Embryonic facial prominence (tissue), 1 donor: Measurements from ENCODE around the gene SHPK.

Experiments used
- DNase-seq: peaks from one replicate; pipeline ENCODE4 v3.0.0-alpha.2; 2016; ENCODE audit errors: extremely low spot score

SHPK gene

GRCh38 chr17:3626831-3627768 lies 8.9 kb downstream of the SHPK start:
- DNase-seq: no peak

DNA sequence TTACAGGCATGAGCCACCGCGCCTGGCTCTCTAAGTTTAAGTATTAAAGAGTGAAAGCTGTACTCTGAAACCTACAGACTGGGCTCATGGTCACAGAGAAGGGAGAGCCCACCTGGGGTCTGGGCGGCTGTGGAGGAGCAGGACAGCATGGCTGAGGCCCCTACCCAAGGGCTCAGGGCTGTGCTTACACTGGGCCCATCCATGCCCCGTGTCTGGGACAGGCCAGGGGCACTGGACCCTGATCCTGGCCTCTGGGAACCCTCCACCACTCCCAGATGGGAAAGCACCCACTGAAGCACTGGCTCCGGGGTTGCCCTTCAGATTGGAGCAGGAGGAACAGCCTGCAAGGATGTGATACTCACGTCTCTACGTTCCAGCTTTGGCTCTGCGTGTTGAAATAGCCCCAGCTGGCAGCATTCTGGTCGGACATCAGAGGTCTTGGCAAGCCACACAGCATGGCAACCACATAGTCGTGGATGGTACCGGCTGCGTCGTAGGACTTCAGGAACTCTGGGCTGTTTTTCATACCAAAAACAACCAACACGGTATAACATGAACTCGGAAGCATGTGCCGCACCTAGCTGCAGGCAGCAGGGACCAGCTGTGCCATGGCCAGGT lies 13.0 kb downstream of the SHPK start:
- no peak for DNase-seq

GRCh38 chr17:3621146-3621720 lies 14.8 kb downstream of the SHPK start:
- no peak for DNase-seq

- DNase-seq: no peak
Observed at GRCh38 chr17:3615160-3615870, 20.7 kb downstream of the SHPK start.

DNA sequence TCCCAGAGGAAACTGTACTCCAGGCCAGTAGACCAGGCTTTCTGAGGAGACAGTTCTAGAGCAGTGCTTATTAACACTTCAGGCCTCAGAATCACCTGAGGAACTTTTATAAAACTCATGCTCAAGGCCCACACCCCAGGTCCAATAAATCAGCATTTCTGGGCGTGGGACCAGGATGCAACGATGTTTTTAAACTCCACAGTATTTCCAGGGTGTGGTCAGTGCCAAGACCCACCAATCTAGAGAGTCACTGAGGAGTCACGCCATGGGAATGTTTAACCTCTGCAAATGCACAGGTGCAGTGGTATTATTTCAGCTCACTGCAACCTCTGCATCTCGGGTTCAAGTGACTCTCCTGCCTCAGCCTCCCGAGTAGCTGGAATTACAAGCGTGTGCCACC lies 22.9 kb downstream of the SHPK start:
- no peak for DNase-seq

DNA sequence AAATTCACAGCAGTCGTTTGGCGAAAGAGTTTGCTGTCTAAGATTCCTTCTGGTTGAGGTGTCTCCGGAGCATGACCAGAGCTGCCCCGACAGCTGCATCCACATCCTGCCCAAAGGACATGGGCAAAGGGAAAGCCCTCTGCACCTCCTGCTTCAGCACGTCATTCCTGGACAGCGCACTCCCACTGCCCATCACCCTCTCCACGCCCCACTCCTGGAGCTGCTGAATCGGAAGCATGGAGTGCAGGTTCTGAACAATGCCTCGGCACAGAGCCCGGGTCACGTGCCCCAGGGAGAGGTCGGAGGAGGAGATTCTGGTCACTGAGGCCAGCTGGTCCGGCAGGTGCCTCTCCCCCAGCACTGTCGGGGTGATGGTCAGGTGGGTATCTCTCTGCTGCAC lies 25.5 kb downstream of the SHPK start:
- DNase-seq: no peak

DNA sequence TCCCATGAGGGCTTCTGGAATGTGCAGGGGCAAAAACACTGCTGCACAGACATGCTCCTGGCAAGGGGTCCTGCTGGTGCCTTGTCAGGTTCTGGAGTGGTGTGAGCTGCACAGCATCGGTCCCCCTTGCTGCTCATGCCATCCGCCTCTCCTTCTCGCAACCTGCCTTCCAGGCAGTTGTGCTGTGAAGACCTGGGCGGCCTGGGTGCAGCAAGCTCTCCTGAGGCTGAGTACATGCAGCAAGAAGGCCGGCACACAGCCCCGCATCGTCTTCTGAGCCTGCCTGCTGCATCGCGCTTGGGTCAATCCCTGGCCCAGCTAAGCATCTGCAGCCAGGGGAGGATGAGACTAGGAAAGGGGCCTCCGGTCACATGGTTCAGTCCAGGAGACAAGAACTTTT lies 26.4 kb downstream of the SHPK start:
- DNase-seq: no peak

DNA sequence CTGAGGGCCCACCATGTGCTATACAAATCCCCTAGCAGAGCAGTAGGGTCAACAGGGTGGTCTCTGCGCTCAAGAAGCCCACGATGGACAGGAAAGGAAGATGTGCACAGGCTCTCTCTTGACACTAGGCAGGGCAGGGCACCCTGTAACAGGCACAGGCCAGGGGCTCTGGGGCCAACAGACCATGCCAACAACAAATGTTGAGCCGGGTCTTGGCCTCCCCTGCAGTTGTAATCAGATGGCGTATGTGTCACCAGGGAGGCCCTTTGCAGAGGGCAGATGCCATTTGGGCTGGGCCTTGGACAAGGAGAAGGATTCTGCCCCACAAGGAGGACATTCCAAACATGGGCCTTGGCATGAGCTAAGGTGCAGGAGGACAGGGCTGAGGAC lies 32.2 kb downstream of the SHPK start:
- no peak for DNase-seq

DNA sequence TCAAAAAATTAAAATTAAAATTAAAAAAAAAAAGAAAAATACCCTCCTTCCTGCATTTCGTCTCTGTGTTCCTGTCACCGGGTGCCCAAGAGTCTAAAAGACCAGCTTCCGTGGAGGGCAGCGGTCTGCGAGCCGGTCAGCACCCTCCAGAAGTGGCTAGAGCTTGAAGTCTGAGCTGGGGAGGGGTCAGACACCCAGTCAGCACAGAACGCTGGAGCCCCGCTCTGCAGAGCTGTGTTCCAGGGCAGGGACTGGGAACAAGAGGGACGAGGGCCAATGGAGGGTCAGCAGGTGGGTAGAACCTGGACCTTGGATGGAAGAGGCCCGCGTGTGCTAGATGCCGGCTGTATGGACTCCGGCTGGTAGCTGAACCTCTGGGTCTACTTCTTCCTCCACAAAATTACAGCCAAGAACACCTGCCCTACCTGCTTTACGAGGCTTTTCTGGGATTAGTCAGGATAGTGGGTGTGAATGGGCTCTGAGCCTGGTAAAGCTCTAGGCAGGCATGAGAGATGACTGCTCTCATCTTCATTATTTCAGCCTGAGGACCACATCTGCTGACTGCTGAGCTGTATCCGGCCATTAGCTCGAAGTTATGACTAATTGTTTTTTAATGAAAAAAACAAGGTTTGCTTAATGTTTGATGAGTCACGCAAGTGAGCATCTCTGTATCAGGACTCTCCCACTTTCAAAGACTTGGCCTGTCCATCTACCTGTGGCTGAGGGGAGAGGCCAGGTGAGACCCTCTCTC lies 32.8 kb downstream of the SHPK start:
- no peak for DNase-seq

DNA sequence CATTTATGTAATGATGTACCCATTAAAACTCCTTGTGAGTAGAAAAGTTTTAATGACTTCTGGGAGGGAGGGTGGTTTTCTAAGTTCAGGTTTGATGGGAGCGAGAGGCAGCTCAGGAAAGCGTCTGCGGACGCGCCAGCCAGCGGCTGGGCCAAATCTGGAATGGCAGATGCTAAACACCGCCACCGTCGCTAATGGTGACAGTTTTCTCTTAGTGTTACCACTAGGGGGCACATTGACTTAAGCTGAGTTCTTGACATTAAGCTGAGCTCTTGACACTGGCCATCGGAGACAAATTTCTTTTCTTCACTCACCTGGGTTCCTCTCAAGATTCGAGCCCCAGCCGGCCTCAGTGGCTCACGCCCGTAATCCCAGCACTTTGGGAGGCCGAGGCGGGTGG lies 33.6 kb downstream of the SHPK start:
- no peak for DNase-seq

DNA sequence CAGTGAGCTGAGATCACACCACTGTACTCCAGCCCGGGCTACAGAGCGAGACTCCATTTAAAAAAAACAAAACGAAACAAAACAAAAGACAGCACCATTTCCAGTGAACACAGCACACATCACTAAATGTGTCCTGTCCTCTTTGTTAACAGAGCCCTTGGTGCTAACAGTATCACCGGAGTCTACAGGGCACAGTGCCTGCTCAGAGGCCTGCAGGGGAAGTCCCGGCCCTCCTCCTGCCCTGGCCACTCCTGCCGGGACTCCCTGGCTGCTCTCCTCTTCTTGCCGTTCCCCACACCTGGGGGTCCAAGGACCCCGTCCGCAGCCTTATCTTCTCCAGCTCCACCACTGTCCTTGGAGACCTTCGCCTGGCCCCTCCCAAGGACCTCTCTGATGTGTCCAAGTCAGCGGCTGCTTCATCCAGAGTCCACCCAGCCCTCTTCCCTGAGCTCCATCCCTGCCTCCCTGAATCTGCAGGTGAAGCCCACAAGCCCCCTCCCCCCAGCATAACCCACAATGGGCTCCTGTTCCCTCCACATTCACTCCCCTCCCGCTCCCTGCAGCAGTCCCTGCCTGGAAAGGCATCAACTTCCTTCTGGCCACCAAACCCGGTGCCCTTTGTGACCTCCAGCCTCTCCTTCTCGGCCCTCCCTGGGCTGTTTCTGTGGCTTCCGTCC lies 35.4 kb downstream of the SHPK start:
- DNase-seq: no peak

DNA sequence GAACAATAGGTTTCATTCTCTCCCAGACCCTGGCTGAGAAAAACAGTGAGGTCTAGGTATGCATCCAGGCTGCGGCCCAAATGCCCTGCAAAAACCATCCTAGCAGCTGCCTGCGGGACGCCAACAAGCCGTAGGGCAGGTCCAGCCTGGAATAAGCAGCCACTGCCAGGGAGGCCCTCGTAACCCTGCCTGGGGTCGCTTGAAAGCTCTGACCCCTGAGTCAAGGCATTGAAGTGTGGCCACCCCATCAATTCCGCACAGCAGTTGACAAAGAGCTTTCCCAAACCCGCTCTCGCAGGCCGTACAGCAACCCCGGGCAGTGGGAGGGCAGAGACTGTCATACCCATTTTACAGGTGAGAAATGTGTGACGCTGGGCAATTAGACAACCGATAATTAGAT lies 38.0 kb downstream of the SHPK start:
- DNase-seq: no peak

DNA sequence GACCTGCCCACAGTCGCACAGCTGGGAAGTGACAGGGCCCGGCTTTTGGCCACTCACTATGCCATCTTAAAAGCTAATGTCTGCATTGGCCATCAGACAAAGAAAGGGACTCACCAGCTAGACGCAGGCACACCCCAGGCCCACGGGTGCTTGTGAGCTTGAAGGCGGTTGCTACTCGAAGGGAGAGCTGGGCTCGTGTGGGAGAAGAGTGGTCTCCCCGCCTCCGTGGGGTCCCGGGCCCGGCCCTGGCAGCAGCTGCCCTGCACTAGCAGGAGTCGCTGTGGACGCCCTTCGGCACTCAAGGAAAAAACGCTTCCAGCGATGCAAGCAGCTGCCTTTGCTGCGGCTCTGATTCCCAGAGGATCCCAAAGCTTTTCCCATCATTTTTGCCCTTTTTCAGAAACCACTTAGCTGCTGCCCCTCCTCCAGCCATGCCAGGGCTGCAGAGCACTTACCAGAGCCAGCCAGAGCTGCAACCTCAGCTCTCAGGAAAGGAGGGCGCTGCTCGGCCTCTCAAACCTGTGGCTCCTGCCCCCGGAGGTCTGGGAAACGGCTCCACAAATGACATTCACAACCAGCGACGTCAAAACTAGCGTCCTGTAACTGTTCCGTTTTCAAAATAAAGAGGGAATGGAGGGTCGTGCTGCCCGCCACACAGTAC lies 39.1 kb downstream of the SHPK start:
- DNase-seq: no peak

- DNase-seq: no peak
Observed at GRCh38 chr17:3594976-3595375, 41.1 kb downstream of the SHPK start.

- no peak for DNase-seq
Observed at GRCh38 chr17:3594051-3594800, 41.8 kb downstream of the SHPK start.

GRCh38 chr17:3593384-3593783 lies 42.7 kb downstream of the SHPK start:
- DNase-seq: no peak

DNA sequence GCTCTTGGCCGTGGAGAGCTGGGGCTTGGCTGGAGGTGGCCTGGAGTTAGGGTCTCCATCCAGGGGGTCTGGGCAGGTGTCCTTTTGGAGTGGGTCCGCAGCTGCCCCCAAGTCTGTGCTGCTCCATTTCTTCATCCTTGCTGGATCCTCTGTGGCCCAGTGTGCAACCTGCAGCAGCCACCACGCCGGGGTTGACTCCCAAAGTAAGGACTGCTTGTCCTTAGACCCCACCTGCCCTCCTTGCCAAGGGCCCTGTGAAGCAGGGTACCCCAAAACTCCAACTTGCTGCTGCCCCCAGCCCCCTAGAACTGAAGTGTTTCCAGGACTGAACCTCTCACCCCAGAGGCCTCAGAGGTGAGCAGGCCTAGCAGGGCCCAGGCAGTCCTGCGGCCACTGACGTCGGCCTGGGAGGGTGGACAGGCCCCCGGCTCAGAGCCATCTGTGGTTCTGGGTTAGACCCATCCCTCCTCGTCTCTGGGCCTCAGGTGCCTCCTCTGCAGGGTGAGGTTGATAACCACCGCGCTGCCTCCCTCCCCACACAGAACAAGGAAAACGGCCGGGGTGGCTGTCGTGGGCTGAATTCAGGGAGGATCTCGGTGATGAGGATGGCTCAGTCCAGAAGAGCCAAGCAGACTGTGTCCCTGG lies 43.7 kb downstream of the SHPK start:
- no peak for DNase-seq

- no peak for DNase-seq
Observed at GRCh38 chr17:3590768-3591167, 45.3 kb downstream of the SHPK start.

GRCh38 chr17:3590231-3590630 lies 45.8 kb downstream of the SHPK start:
- no peak for DNase-seq
